HEK293 (cell line): ENCODE data around the gene TRIM62.

ENCODE experiments used
- CTCF ChIP-seq: fragments of 450-650 bp; formaldehyde crosslinking; IDR thresholded peaks from 2 replicates; pipeline ENCODE4 v1.5.1; 2016; ENCODE audit warnings: missing biosample characterization, missing genetic modification characterization
- SETDB1 ChIP-seq: IDR thresholded peaks from one replicate; pipeline ENCODE4 v1.6.1; 2017; ENCODE audit warnings: mild to moderate bottlenecking, low read length, moderate library complexity, mixed read lengths; ENCODE audit not compliant: insufficient read length

- TF ChIP-seq CTCF (tag by site-specific recombination) (no peak), SETDB1 (peak; percentile 58)
Observed at GRCh38 chr1:33167650-33168447, 14.0 kb downstream of the TRIM62 start.
